OCI-LY1 (cell line): ENCODE measurements around the gene SMPD1.

Experiments
- H2AFZ ChIP-seq: fragments of 200-600 bp; sonication (generic), shearing (Covaris generic); 2 replicates; pipeline ENCODE4 v1.6.0; 2014; ENCODE audit warnings: antibody characterized with exemption, mild to moderate bottlenecking, low read length
- H3F3A ChIP-seq: fragments of 200-600 bp; sonication (generic), shearing (Covaris generic); 2 replicates; pipeline ENCODE4 v1.6.0; 2014; ENCODE audit warnings: mild to moderate bottlenecking, antibody characterized with exemption, low read length, moderate library complexity; ENCODE audit not compliant: insufficient read depth
- H3K27ac ChIP-seq: fragments of 200-600 bp; sonication (generic); 2 replicates; pipeline ENCODE4 v1.5.1; 2014; ENCODE audit warnings: low read length, mixed run types, mild to moderate bottlenecking, low read depth; ENCODE audit not compliant: poor library complexity, severe bottlenecking
- H3K27me3 ChIP-seq: fragments of 200-600 bp; sonication (generic); 2 replicates; pipeline ENCODE4 v1.6.0; 2014; ENCODE audit warnings: antibody characterized with exemption, mild to moderate bottlenecking, low read length, moderate library complexity; ENCODE audit not compliant: insufficient read depth
- H3K36me3 ChIP-seq: fragments of 200-600 bp; sonication (generic); 2 replicates; pipeline ENCODE4 v1.6.1; 2014; ENCODE audit warnings: mild to moderate bottlenecking, antibody characterized with exemption, low read length, moderate library complexity, mixed read lengths; ENCODE audit not compliant: insufficient read depth
- H3K4me1 ChIP-seq: fragments of 200-600 bp; sonication (generic); 2 replicates; pipeline ENCODE4 v1.5.1; 2014; ENCODE audit warnings: mild to moderate bottlenecking, low read length, moderate library complexity; ENCODE audit not compliant: insufficient read depth, severe bottlenecking
- H3K4me2 ChIP-seq: fragments of 200-600 bp; sonication (generic), shearing (Covaris generic); 2 replicates; pipeline ENCODE4 v1.6.1; 2014; ENCODE audit warnings: low read length
- H3K4me3 ChIP-seq: fragments of 200-600 bp; sonication (generic); 2 replicates; pipeline ENCODE4 v1.5.1; 2014; ENCODE audit warnings: low read length, low read depth, mild to moderate bottlenecking, mixed read lengths; ENCODE audit not compliant: poor library complexity, severe bottlenecking
- H3K79me2 ChIP-seq: fragments of 200-600 bp; shearing (Covaris generic); 2 replicates; pipeline ENCODE4 v1.6.1; 2016; ENCODE audit warnings: mixed run types, low read length, mixed read lengths; ENCODE audit not compliant: insufficient read depth
- H3K9ac ChIP-seq: fragments of 200-600 bp; sonication (generic), shearing (Covaris generic); 2 replicates; pipeline ENCODE4 v1.6.1; 2014; ENCODE audit warnings: mild to moderate bottlenecking, low read length, mixed read lengths
- H3K9me2 ChIP-seq: fragments of 200-600 bp; sonication (generic), shearing (Covaris generic); 2 replicates; pipeline ENCODE4 v1.6.1; 2014; ENCODE audit warnings: low read depth, mild to moderate bottlenecking, low read length, mixed read lengths
- H3K9me3 ChIP-seq: fragments of 200-600 bp; shearing (Covaris generic); 2 replicates; pipeline ENCODE4 v1.6.1; 2014; ENCODE audit warnings: low read length, mixed read lengths
- H4K20me1 ChIP-seq: fragments of 200-600 bp; sonication (generic), shearing (Covaris generic); 2 replicates; pipeline ENCODE4 v1.6.0; 2016; ENCODE audit warnings: mild to moderate bottlenecking, low read length; ENCODE audit not compliant: insufficient read depth
- CTCF ChIP-seq: fragments of 200-600 bp; sonication (generic), shearing (Covaris generic); IDR thresholded peaks from 2 replicates; pipeline ENCODE4 v1.5.1; 2017; ENCODE audit warnings: mild to moderate bottlenecking, antibody characterized with exemption, low read length, moderate library complexity, mixed read lengths
- EZH2 ChIP-seq: fragments of 200-600 bp; sonication (generic), shearing (Covaris generic); IDR thresholded peaks from 2 replicates; pipeline ENCODE4 v1.8.0; 2017; ENCODE audit warnings: borderline replicate concordance, mixed run types, mild to moderate bottlenecking, antibody characterized with exemption, low read length, moderate library complexity, mixed read lengths

The SMPD1 gene

GRCh38 chr11:6389905-6390717, at the start of gene SMPD1:
Gene SMPD1 (plus strand): TSS chr11:6390474. CDS start chr11:6390599, 125 bp downstream.
- Histone ChIP-seq H3K27ac (peak within 1 kb of the TSS; percentile 9), H3F3A (no peaks in the 10 kb centered on the region), H3K9me2 (no peaks in the 10 kb centered on the region), H3K79me2 (no peaks in the 10 kb centered on the region), H3K36me3 (no peaks in the 10 kb centered on the region), H3K9me3 (no peaks in the 10 kb centered on the region), H4K20me1 (no peaks in the 10 kb centered on the region), H3K9ac (peak within 1 kb of the TSS; percentile 75), H3K4me3 (peak within 1 kb of the TSS; percentile 75), H2AFZ (peak within 1 kb of the TSS; percentile 49; the same call in 1 of the 2 replicates), H3K4me1 (peaks cover 18% of the 10 kb centered on the region), H3K27me3 (no peaks in the 10 kb centered on the region), H3K4me2 (peak within 1 kb of the TSS; percentile 96)
- TF ChIP-seq CTCF: no peak
- no peak for TF ChIP-seq EZH2

- H3K9me3 ChIP-seq: no peaks in the 10 kb centered on the region
- H3K27ac ChIP-seq: no peak overlapping the region
- no peaks in the 10 kb centered on the region for H4K20me1 ChIP-seq
- H3K36me3 ChIP-seq: no peaks in the 10 kb centered on the region
- no peaks in the 10 kb centered on the region for H3K9me2 ChIP-seq
- H3K4me3 ChIP-seq: no peak overlapping the region
- no peaks in the 10 kb centered on the region for H3K4me1 ChIP-seq
- no peaks in the 10 kb centered on the region for H3K27me3 ChIP-seq
- H3K79me2 ChIP-seq: no peaks in the 10 kb centered on the region
- no peak overlapping the region for H3K9ac ChIP-seq
- no peak overlapping the region for H3K4me2 ChIP-seq
- no peak overlapping the region for H2AFZ ChIP-seq
- TF ChIP-seq CTCF: no peak
- TF ChIP-seq EZH2: no peak
- H3F3A ChIP-seq: no peaks in the 10 kb centered on the region
Observed at GRCh38 chr11:6345366-6345765, 44.9 kb upstream of the SMPD1 start.

GRCh38 chr11:6350043-6350442, 40.2 kb upstream of the SMPD1 start:
- no peak overlapping the region for H3K4me2 ChIP-seq
- H3K27ac ChIP-seq: no peak overlapping the region
- H3K4me1 ChIP-seq: no peaks in the 10 kb centered on the region
- TF ChIP-seq EZH2 (no peak), CTCF (no peak)
- no peaks in the 10 kb centered on the region for H3K9me3 ChIP-seq
- H3K4me3 ChIP-seq: no peak overlapping the region
- H3K27me3 ChIP-seq: no peaks in the 10 kb centered on the region
- no peaks in the 10 kb centered on the region for H3F3A ChIP-seq
- no peaks in the 10 kb centered on the region for H3K36me3 ChIP-seq
- H3K9me2 ChIP-seq: no peaks in the 10 kb centered on the region
- no peak overlapping the region for H3K9ac ChIP-seq
- H2AFZ ChIP-seq: no peak overlapping the region
- H3K79me2 ChIP-seq: no peaks in the 10 kb centered on the region
- H4K20me1 ChIP-seq: no peaks in the 10 kb centered on the region
